ENCODE measurements around the gene NACAD.
A peak's percentile ranks its signal among the peaks of the same experiment; 100 is the strongest.

Gene NACAD

GRCh38 chr7:45071528-45071927, 17.2 kb downstream of the NACAD start:
- TF ChIP-seq GATA2 (IDR thresholded peaks at IDR 0.05; ENCODE audit: low read depth, low read length) (no peak), GATA3 (IDR thresholded peaks at IDR 0.05; ENCODE audit: low read depth, low read length) (no peak)

GRCh38 chr7:45070254-45070642, 18.5 kb downstream of the NACAD start:
- TF ChIP-seq GATA3 (IDR thresholded peaks at IDR 0.05; ENCODE audit: low read depth, low read length), result no peak
- TF ChIP-seq GATA2 (IDR thresholded peaks at IDR 0.05; ENCODE audit: low read depth, low read length), result no peak

- no peak for TF ChIP-seq GATA3 (IDR thresholded peaks at IDR 0.05; ENCODE audit: low read depth, low read length)
- TF ChIP-seq GATA2 (IDR thresholded peaks at IDR 0.05; ENCODE audit: low read depth, low read length), result no peak
Observed at GRCh38 chr7:45069444-45070253, 19.1 kb downstream of the NACAD start.

- TF ChIP-seq GATA2 (IDR thresholded peaks at IDR 0.05; ENCODE audit: low read depth, low read length) (no peak), GATA3 (IDR thresholded peaks at IDR 0.05; ENCODE audit: low read depth, low read length) (no peak)
Observed at GRCh38 chr7:45068236-45069023, 20.3 kb downstream of the NACAD start.

GRCh38 chr7:45067582-45067981, 21.2 kb downstream of the NACAD start:
- no peak for TF ChIP-seq GATA2 (IDR thresholded peaks at IDR 0.05; ENCODE audit: low read depth, low read length)
- no peak for TF ChIP-seq GATA3 (IDR thresholded peaks at IDR 0.05; ENCODE audit: low read depth, low read length)

GRCh38 chr7:45066409-45066808, 22.4 kb downstream of the NACAD start:
- TF ChIP-seq GATA3 (IDR thresholded peaks at IDR 0.05; ENCODE audit: low read depth, low read length), result no peak
- TF ChIP-seq GATA2 (IDR thresholded peaks at IDR 0.05; ENCODE audit: low read depth, low read length), result no peak

GRCh38 chr7:45065031-45065995, 23.5 kb downstream of the NACAD start:
- no peak for TF ChIP-seq GATA3 (IDR thresholded peaks at IDR 0.05; ENCODE audit: low read depth, low read length)
- TF ChIP-seq GATA2 (IDR thresholded peaks at IDR 0.05; ENCODE audit: low read depth, low read length), result no peak

GRCh38 chr7:45064047-45064725, 24.6 kb downstream of the NACAD start:
- TF ChIP-seq GATA2 (IDR thresholded peaks at IDR 0.05; ENCODE audit: low read depth, low read length), result no peak
- TF ChIP-seq GATA3 (IDR thresholded peaks at IDR 0.05; ENCODE audit: low read depth, low read length), result no peak

- TF ChIP-seq GATA3 (IDR thresholded peaks at IDR 0.05; ENCODE audit: low read depth, low read length), result no peak
- TF ChIP-seq GATA2 (IDR thresholded peaks at IDR 0.05; ENCODE audit: low read depth, low read length), result peak; percentile 15; the same call in 1 of the 2 replicates
Observed at GRCh38 chr7:45061806-45062425, 26.9 kb downstream of the NACAD start.

GRCh38 chr7:45061352-45061751, 27.4 kb downstream of the NACAD start:
- no peak for TF ChIP-seq GATA2 (IDR thresholded peaks at IDR 0.05; ENCODE audit: low read depth, low read length)
- TF ChIP-seq GATA3 (IDR thresholded peaks at IDR 0.05; ENCODE audit: low read depth, low read length), result no peak

- TF ChIP-seq GATA3 (IDR thresholded peaks at IDR 0.05; ENCODE audit: low read depth, low read length), result no peak
- no peak for TF ChIP-seq GATA2 (IDR thresholded peaks at IDR 0.05; ENCODE audit: low read depth, low read length)
Observed at GRCh38 chr7:45060295-45060694, 28.5 kb downstream of the NACAD start.

- TF ChIP-seq GATA3 (IDR thresholded peaks at IDR 0.05; ENCODE audit: low read depth, low read length), result no peak
- TF ChIP-seq GATA2 (IDR thresholded peaks at IDR 0.05; ENCODE audit: low read depth, low read length), result no peak
Observed at GRCh38 chr7:45057878-45058277, 30.9 kb downstream of the NACAD start.

Measured in SH-SY5Y (cell line).